GM18505 (cell line): ENCODE data around the gene CDK11A.
"Not testable (repeated sequence)": the region's sequence is repeated elsewhere in the genome, so short reads cannot be mapped to it uniquely, and the experiment has no call there.

Source experiments
- ATAC-seq: cut with Tn5 transposase; IDR thresholded peaks from one replicate; pipeline ENCODE4 v1.9.1; 2021; ENCODE audit not compliant: unreplicated experiment
- POLR2A ChIP-seq: IDR thresholded peaks from 4 replicates; pipeline ENCODE4 v1.6.1; 2011; ENCODE audit warnings: borderline replicate concordance; ENCODE audit not compliant: insufficient read depth, insufficient read length; ENCODE audit errors: extremely low read depth

The CDK11A gene

DNA sequence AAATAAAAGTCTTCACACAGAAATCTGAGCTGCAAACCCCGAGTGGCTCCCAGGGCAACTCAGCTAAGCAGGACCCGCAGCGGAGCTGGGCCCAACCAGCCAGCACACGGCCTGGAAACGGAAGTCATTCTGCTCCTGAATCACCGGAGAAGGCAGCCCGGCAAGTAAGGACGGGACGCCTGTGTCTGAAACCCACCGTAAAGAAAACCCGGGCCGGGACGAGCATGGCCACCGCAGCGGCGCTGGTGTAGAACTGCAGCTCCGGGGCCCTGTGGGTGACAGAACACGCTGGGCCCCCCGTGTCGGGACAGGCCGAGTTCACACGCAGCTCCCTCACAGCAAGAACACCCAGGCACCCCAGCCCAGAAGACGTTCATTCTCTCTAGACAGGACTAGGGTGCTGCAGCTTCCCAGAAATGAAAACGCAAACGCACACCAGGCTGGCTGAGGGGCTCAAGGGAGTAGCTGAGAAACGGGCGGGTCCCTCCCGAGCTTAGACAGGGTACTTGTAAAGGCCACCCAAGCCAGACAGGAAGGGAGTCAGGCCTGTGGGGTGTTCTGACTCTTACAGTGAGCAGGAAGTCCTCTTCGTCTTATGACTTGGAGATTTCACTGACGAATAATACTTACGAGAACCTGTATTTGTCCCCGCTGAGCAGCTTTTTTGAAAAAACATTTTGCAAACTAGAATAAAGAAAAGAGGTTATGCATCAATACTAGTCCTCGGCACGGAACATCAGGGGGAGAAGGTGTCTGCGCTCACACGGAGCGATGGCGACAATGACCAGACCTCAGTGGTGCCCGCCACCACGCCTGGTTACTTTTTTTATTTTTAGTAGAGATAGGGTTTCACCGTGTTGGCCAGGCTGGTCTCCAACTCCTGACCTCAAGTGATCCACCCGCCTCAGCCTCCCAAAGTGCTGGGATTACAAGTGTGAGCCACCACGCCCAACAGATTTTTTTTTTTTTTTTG is 54.4 kb downstream of the CDK11A start:
- ATAC-seq = no peak
- TF ChIP-seq POLR2A = no peak

GRCh38 chr1:1666526-1666925 is 57.6 kb downstream of the CDK11A start:
- TF ChIP-seq POLR2A = no peak

DNA sequence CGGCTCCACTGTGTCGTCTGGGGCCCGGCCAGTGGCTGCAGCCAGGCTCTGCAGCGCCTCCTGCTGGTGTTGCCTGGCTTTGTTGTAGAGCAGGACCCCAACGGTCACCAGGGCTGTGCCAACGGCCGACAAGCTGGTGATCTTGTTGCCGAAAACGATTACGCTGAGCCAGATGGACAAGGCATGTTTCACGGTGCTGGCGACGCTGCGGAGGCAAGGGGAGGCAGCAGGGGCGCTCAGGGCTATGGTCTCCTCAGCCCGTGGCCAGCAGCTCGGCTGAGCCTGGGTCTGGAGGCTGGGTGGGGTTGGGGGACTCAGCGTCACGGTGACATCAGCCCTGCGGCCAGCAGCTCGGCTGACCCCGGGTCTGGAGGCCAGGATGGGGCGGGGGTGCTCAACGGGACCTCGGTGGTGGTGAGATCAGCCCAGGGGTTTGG is 58.3 kb downstream of the CDK11A start:
- no peak for TF ChIP-seq POLR2A
- no peak for ATAC-seq

More at GRCh38 chr1:1666526-1666925, 57.6 kb downstream of the CDK11A start:
- ATAC-seq = no peak

GRCh38 chr1:1664941-1665814 is 59.0 kb downstream of the CDK11A start:
- ATAC-seq = no peak
- TF ChIP-seq POLR2A = no peak

DNA sequence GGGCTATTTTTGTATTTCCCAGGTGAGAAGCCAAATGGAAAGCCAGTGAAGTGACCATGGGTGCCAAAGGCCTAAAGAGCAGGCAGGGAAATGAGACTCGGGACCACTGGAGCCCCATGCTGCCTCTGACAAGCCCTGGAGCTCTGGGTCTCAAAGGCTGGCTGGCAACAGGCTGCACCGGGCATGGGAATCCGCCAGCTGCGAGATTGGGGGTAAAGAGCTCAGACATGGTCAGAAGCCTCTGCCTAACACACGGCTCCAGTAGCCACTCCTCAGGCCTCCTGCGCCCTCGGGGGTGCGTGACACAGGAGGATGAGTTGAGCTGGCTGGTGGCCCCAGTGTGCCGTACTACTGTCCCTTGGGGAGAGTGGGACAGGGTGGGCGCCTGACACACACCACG is 59.8 kb downstream of the CDK11A start:
- not testable (repeated sequence) for ATAC-seq

DNA sequence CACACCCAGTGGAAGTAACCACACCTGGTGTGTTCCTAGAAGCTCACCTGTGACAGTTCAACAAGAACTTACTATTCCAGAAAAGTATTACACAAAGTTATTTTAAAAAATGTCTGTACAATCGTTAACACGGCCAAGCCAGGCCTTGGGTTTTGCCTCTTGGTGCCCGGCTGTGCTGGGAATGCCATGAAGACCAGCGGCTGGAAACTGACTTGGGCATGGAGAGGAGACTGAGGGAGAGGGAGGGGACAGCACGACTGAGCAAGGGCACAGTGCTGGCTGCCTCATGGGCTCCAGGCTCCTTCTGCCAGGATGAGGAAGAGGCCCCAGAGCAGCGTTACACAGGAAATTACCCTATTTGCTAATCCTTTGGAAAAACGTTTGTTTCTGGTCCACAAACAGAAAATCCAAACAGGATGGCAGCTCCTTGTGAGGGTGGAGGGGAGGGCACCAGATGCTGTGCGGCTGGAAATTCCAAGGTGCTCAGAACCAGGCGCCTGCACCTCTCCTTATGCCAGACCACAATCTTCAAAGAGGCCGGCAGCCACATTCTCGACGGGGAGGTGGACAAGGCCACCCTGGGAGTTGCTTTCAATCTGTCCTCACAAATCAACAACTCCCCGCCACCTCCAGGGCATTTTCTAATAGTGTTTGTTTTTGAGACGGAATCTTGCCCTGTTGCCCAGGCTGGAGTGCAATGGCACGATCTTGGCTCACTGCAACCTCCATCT is 61.2 kb downstream of the CDK11A start:
- ATAC-seq = not testable (repeated sequence)

DNA sequence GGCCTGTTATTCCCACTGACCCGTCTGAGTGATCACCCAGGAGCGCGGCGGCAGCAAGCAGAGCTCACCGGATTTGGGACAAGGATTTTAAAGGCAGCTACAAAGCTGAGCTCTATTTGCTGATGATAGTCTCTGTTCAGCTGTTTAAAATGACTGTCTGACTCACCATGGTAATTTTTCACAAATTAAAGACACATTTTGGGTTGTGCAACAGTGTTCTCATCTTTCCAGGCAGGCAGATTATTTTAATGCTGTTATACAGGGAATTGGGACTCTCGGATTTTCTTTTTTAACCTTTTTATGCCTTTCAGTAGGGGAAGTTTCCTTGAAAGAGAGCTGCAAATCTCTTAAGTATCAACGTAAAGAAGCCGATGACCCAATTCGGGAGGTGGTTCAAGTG is 61.8 kb downstream of the CDK11A start:
- not testable (repeated sequence) for ATAC-seq

- peak; percentile 26 for TF ChIP-seq POLR2A
- peak; percentile 82 for ATAC-seq
Measured at GRCh38 chr1:1658583-1659549, 65.3 kb downstream of the CDK11A start, which contains the start of gene CDK11B. CDK11B (minus strand) TSS chr1:1659004; CDS start chr1:1657485, 1,519 bp downstream.
